ENCODE measurements around the gene PPP1R14D. TPM values are rescaled to one million over a fixed set of nuclear protein-coding genes. Genes with fewer than 3 reads are reported as not detected.

The PPP1R14D gene
- total RNA-seq, 1 experiment from 2014 or later: not detected

DNA sequence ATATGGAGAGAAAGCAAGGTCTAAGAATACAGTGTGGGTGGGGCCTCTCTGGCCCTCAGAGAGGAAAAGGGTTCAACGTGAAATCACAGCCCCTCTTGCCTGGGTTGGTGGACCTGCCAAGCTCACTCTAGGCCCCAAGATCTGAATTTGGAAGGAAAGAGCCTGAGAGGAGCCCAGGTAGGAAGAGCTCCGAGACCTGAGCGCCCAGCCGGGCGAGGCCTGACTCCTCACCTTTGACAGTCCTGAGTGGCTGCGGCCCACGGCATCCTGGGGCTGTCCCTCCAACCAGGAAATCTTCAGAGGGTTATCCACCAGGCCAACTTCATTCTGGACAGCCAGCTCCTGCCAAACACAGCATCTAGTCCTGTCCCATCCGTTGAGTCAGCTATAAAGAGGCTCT lies 55.0 kb downstream of the PPP1R14D start:
- DNase-seq: no peak
- H3K36me3 Mint-ChIP-seq (ENCODE audit: insufficient read depth in 1 of 3, low read depth in 3 of 3): peaks cover 11 to 51% (median 30%) of the 10 kb centered on the region in 3 experiments; a peak in 6 of 7 replicates

More for the DNA sequence above, 55.0 kb downstream of the PPP1R14D start:
- no peak overlapping the region for H2BK20ac ChIP-seq (ENCODE audit: low read depth, low read length, poor library complexity, severe bottlenecking)
- no peak overlapping the region for H3K4me2 ChIP-seq (ENCODE audit: insufficient read depth, insufficient read length, low read length)
- Mint-ChIP-seq H3K4me3 (no peak overlapping the region), H3K9me3 (no peaks in the 10 kb centered on the region), H3K27me3 (ENCODE audit: low read depth) (no peaks in the 10 kb centered on the region; the same call in 1 of the 2 replicates), H3K27ac (peak overlapping the region in 1 of 3 experiments; percentile 70; a peak in 1 of 7 replicates), H3K4me1 (no peaks in the 10 kb centered on the region)
- peak overlapping the region; percentile 16 for H2BK120ac ChIP-seq (ENCODE audit: low read depth, low read length, poor library complexity, severe bottlenecking)
- no peak overlapping the region for H2AFZ ChIP-seq (ENCODE audit: low read length)
- H3K9ac ChIP-seq (ENCODE audit: extremely low read depth, insufficient read length, low read length): no peak overlapping the region
- H4K20me1 ChIP-seq (ENCODE audit: control insufficient read depth, insufficient read depth, insufficient read length): no peaks in the 10 kb centered on the region
- no peak overlapping the region for H3K4ac ChIP-seq (ENCODE audit: low read depth, low read length)
- no peak overlapping the region for H4K91ac ChIP-seq (ENCODE audit: insufficient read length, low read depth, low read length)
- WGBS (ENCODE audit: extremely low coverage, insufficient read length, low lambda C conversion rate): no CpG with 5 or more reads among the region's 8 CpGs
- TF ChIP-seq, protein P1, sequence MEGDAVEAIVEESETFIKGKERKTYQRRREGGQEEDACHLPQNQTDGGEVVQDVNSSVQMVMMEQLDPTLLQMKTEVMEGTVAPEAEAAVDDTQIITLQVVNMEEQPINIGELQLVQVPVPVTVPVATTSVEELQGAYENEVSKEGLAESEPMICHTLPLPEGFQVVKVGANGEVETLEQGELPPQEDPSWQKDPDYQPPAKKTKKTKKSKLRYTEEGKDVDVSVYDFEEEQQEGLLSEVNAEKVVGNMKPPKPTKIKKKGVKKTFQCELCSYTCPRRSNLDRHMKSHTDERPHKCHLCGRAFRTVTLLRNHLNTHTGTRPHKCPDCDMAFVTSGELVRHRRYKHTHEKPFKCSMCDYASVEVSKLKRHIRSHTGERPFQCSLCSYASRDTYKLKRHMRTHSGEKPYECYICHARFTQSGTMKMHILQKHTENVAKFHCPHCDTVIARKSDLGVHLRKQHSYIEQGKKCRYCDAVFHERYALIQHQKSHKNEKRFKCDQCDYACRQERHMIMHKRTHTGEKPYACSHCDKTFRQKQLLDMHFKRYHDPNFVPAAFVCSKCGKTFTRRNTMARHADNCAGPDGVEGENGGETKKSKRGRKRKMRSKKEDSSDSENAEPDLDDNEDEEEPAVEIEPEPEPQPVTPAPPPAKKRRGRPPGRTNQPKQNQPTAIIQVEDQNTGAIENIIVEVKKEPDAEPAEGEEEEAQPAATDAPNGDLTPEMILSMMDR (conservative IDR thresholded peaks at IDR 0.05): no peak
- H2BK12ac ChIP-seq (ENCODE audit: insufficient read length, low read depth, low read length): no peak overlapping the region
- H3K23ac ChIP-seq (ENCODE audit: insufficient read length, low read depth, low read length): no peak overlapping the region
- H3K27me3 ChIP-seq (ENCODE audit: insufficient read depth, low read length): no peaks in the 10 kb centered on the region
- H3K79me1 ChIP-seq (ENCODE audit: insufficient read depth, low read depth, low read length, poor library complexity, severe bottlenecking): no peaks in the 10 kb centered on the region
- no peak overlapping the region for H4K8ac ChIP-seq (replicated peaks; ENCODE audit: insufficient read length, low read depth, low read length)
- H3K23me2 ChIP-seq (ENCODE audit: insufficient read length, low read depth, low read length, poor library complexity, severe bottlenecking): no peaks in the 10 kb centered on the region
- no peak overlapping the region for H2AK5ac ChIP-seq (ENCODE audit: insufficient read length, low read length)
- no peak overlapping the region for H4K5ac ChIP-seq (ENCODE audit: insufficient read length, low read depth, low read length)
- no peak overlapping the region for H2BK5ac ChIP-seq (ENCODE audit: insufficient read length, low read length)
- H3T11ph ChIP-seq (ENCODE audit: low read length): no peak overlapping the region
- no peaks in the 10 kb centered on the region for H3K79me2 ChIP-seq (ENCODE audit: insufficient read depth, low read length)
- no peaks in the 10 kb centered on the region for H3K9me3 ChIP-seq (ENCODE audit: control insufficient read depth, low read depth, low read length)
- H3K27ac ChIP-seq (ENCODE audit: insufficient read length, low read depth, low read length): no peak overlapping the region
- no peak overlapping the region for H3K56ac ChIP-seq (ENCODE audit: insufficient read length, low read depth, low read length)
- H3K14ac ChIP-seq (ENCODE audit: insufficient read depth, low read length): no peak overlapping the region
- no peaks in the 10 kb centered on the region for H3K4me1 ChIP-seq (ENCODE audit: insufficient read depth, low read length)
- no peak overlapping the region for H2BK15ac ChIP-seq (ENCODE audit: low read depth, low read length)
- H3K18ac ChIP-seq (ENCODE audit: insufficient read length, low read depth, low read length): no peak overlapping the region

All from H9 (cell line).